H1 (cell line): ENCODE results near the gene ADSS1. TPM values are rescaled to one million over a fixed set of nuclear protein-coding genes. Genes with fewer than 3 reads are reported as not detected.

Experiments used
- polyA plus RNA-seq, 7 experiments: library from polyadenylated mRNA; depleted of rRNA in 3 of 7; stranded (reverse) in 5 of 7; unstranded in 2 of 7; fragments of >200 nt in 5 of 7; fragments of 200-250 nt in 2 of 7; gene quantifications; 1 replicate in 5 of 7; 2 replicates in 1 of 7; 4 replicates in 1 of 7; pipeline versions ENCODE4 v1.2.1 to v1.2.3, GENCODE V29; 2011 to 2013; ENCODE audit warnings: missing spikeins in 2 of 7, mixed read lengths in 2 of 7
- total RNA-seq: library from RNA; stranded (reverse); fragmentation: NEBNext Ultra II Directional; extraction: Animal tissue kit (Norgen Biotek cat#: 25700); gene quantifications from 2 replicates; pipeline ENCODE4 v1.2.1, GENCODE V29; 2021
- TF ChIP-seq, protein P1 (sequence below), 3 experiments: IDR thresholded peaks; 1 replicate in 2 of 3; 2 replicates in 1 of 3; pipeline versions ENCODE4 v1.5.1 to v1.6.1; 2011; ENCODE audit warnings: low read length in 3 of 3, mild to moderate bottlenecking in 3 of 3, inconsistent platforms in 2 of 3, low read depth in 1 of 3, moderate library complexity in 1 of 3; ENCODE audit not compliant: insufficient read depth in 1 of 3; ENCODE audit errors: control extremely low read depth in 1 of 3

Gene ADSS1
- total and polyA plus RNA-seq, 2 of the 8 experiments (the other 6 are each of a cell fraction or from before 2014, with no cell fraction given), result 7.1 to 7.9 TPM

DNA sequence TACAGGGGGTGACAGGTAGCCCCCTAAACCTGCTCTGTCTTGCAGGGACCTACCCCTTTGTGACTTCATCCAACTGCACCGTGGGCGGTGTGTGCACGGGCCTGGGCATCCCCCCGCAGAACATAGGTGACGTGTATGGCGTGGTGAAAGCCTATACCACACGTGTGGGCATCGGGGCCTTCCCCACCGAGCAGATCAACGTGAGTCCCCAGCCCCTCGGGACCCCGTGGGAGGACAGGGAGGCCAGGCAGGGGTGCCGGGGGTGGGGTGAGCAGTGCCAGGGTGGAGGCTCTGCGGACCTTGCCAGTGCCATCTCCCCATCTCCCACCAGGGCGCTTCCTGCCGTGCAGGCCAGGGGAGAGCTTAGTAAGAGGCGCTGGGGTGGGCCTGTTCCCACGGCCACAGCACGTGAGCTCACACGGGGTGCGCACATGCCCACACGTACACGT, 17.8 kb downstream of the ADSS1 start (continued):
- TF ChIP-seq, protein P1, sequence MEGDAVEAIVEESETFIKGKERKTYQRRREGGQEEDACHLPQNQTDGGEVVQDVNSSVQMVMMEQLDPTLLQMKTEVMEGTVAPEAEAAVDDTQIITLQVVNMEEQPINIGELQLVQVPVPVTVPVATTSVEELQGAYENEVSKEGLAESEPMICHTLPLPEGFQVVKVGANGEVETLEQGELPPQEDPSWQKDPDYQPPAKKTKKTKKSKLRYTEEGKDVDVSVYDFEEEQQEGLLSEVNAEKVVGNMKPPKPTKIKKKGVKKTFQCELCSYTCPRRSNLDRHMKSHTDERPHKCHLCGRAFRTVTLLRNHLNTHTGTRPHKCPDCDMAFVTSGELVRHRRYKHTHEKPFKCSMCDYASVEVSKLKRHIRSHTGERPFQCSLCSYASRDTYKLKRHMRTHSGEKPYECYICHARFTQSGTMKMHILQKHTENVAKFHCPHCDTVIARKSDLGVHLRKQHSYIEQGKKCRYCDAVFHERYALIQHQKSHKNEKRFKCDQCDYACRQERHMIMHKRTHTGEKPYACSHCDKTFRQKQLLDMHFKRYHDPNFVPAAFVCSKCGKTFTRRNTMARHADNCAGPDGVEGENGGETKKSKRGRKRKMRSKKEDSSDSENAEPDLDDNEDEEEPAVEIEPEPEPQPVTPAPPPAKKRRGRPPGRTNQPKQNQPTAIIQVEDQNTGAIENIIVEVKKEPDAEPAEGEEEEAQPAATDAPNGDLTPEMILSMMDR (IDR thresholded peaks at IDR 0.05; ENCODE audit: control extremely low read depth in 1 of 3, insufficient read depth in 1 of 3, low read depth in 1 of 3, low read length in 3 of 3), result no peak
- TF ChIP-seq, all 59 proteins: peak for 0
